Keratinocyte (primary cell): ENCODE measurements around the gene KAT8. TPM values are rescaled to one million over a fixed set of nuclear protein-coding genes. Genes with fewer than 3 reads are reported as not detected.
"Not testable (repeated sequence)": the region's sequence is repeated elsewhere in the genome, so short reads cannot be mapped to it uniquely, and the experiment has no call there.

Source experiments
- DNase-seq: peaks from one replicate; pipeline ENCODE4 v3.0.0-alpha.2; 2011; ENCODE audit warnings: low read depth, missing footprints, low spot score
- FAIRE-seq: peaks from 2 replicates; lab custom pipeline; 2011; peaks lifted over from hg19 to GRCh38; lab: Jason Lieb, UNC
- H2AFZ ChIP-seq: 2 replicates; pipeline ENCODE4 v1.6.0; 2012; ENCODE audit warnings: low read length, control low read depth, inconsistent platforms; ENCODE audit not compliant: control insufficient read depth
- H3K27ac ChIP-seq: 2 replicates; pipeline ENCODE4 v1.5.1; 2011; ENCODE audit warnings: low read length; ENCODE audit not compliant: control insufficient read depth, insufficient read depth
- H3K27me3 ChIP-seq: 3 replicates; pipeline ENCODE4 v1.6.0; 2011; ENCODE audit warnings: low read length; ENCODE audit not compliant: control insufficient read depth, insufficient read depth; ENCODE audit errors: extremely low read depth
- H3K36me3 ChIP-seq, 2 experiments: 2 replicates in 1 of 2; 3 replicates in 1 of 2; pipeline ENCODE4 v1.5.1; 2011; ENCODE audit warnings: low read length in 2 of 2, mild to moderate bottlenecking in 1 of 2; ENCODE audit not compliant: control insufficient read depth in 2 of 2, insufficient read depth in 2 of 2; ENCODE audit errors: extremely low read depth in 1 of 2
- H3K4me1 ChIP-seq: 3 replicates; pipeline ENCODE4 v1.5.1; 2011; ENCODE audit warnings: low read length; ENCODE audit not compliant: control insufficient read depth, insufficient read depth; ENCODE audit errors: extremely low read depth
- H3K4me2 ChIP-seq: 3 replicates; pipeline ENCODE4 v1.6.0; 2011; ENCODE audit warnings: low read depth, low read length; ENCODE audit not compliant: control insufficient read depth, insufficient read depth; ENCODE audit errors: extremely low read depth
- H3K4me3 ChIP-seq, 3 experiments: fragments of 200-600 bp in 1 of 3; sonication (generic) in 1 of 3; 2 replicates in 2 of 3; 3 replicates in 1 of 3; pipeline ENCODE4 v1.5.1; 2011 to 2016; ENCODE audit warnings: low read length in 3 of 3, mild to moderate bottlenecking in 3 of 3, control low read depth in 2 of 3, inconsistent platforms in 1 of 3, low read depth in 1 of 3, mixed read lengths in 1 of 3, mixed run types in 1 of 3, moderate library complexity in 1 of 3; ENCODE audit not compliant: control insufficient read depth in 2 of 3, insufficient read depth in 2 of 3; ENCODE audit errors: extremely low read depth in 1 of 3
- H3K79me2 ChIP-seq: 2 replicates; pipeline ENCODE4 v1.6.0; 2012; ENCODE audit warnings: low read length; ENCODE audit not compliant: control insufficient read depth, insufficient read depth
- H3K9ac ChIP-seq: 3 replicates; pipeline ENCODE4 v1.6.0; 2011; ENCODE audit warnings: low read length; ENCODE audit not compliant: control insufficient read depth, insufficient read depth; ENCODE audit errors: extremely low read depth
- H3K9me1 ChIP-seq: 3 replicates; pipeline ENCODE4 v1.6.0; 2011; ENCODE audit warnings: low read length; ENCODE audit not compliant: control insufficient read depth, insufficient read depth; ENCODE audit errors: extremely low read depth
- H3K9me3 ChIP-seq: 2 replicates; pipeline ENCODE4 v1.5.1; 2012; ENCODE audit warnings: low read depth, low read length; ENCODE audit not compliant: control insufficient read depth
- H4K20me1 ChIP-seq: 3 replicates; pipeline ENCODE4 v1.6.0; 2011; ENCODE audit warnings: low read length; ENCODE audit not compliant: control insufficient read depth, insufficient read depth; ENCODE audit errors: extremely low read depth
- EZH2 ChIP-seq: IDR thresholded peaks from one replicate; pipeline ENCODE4 v1.6.1; 2012; ENCODE audit warnings: inconsistent platforms, mild to moderate bottlenecking, low read length, moderate library complexity
- dilution Hi-C: fragments of 300-500 bp; cut with MboI; formaldehyde crosslinking; loops from one replicate; pipeline ENCODE4 v1.7.0; 2020; ENCODE audit warnings: low sequenced_read_pairs; ENCODE audit not compliant: extremely low pct_ligation_motif_present
- polyA plus RNA-seq, 5 experiments: library from polyadenylated mRNA; depleted of rRNA in 3 of 5; stranded (reverse) in 3 of 5; stranded (forward) in 1 of 5; unstranded in 1 of 5; fragments of >200 nt; gene quantifications; 1 replicate in 1 of 5; 2 replicates in 3 of 5; 3 replicates in 1 of 5; pipeline versions ENCODE4 v1.2.1 to v1.2.3, GENCODE V29; 2011 to 2012; ENCODE audit warnings: missing spikeins in 2 of 5, low read depth in 1 of 5, low replicate concordance in 1 of 5
- TF ChIP-seq, protein P1 (sequence below), 3 experiments: IDR thresholded peaks in 1 of 3; conservative IDR thresholded peaks in 1 of 3; optimal IDR thresholded peaks in 1 of 3; 2 replicates in 2 of 3; 3 replicates in 1 of 3; pipeline versions ENCODE3 to v1.5.1; 2011; ENCODE audit warnings: low read length in 3 of 3, mild to moderate bottlenecking in 3 of 3, moderate library complexity in 2 of 3, control low read depth in 1 of 3, inconsistent platforms in 1 of 3; ENCODE audit not compliant: insufficient read depth in 2 of 3; ENCODE audit errors: extremely low read depth in 1 of 3

KAT8 gene
- polyA plus RNA-seq, 1 donor (not counting 4 experiments of a cell fraction or from before 2014, with no cell fraction given) = 26.4 TPM

DNA sequence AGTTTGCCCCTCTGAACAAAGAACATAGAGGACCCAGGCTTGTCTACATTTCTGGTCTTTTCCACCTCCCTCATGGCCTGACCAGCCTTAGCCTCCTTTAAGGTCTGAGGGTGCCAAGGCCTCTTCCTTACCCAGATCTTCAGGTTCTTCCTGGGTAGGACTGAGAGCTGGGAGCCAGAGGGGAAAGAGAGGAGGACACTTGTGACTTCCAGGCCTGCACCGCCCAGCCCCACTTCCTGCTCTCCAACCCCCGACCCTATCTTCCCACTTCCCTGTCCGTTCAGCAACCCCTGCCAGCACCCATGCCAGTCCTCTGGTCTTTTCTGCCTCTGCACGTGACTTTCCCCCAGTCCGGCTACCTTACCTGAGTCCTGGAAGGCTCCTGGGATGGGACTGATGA lies 31.9 kb downstream of the KAT8 start:
- no peak overlapping the region for H3K4me2 ChIP-seq
- dilution Hi-C loops = no loop called here
- DNase-seq = no peak

DNA sequence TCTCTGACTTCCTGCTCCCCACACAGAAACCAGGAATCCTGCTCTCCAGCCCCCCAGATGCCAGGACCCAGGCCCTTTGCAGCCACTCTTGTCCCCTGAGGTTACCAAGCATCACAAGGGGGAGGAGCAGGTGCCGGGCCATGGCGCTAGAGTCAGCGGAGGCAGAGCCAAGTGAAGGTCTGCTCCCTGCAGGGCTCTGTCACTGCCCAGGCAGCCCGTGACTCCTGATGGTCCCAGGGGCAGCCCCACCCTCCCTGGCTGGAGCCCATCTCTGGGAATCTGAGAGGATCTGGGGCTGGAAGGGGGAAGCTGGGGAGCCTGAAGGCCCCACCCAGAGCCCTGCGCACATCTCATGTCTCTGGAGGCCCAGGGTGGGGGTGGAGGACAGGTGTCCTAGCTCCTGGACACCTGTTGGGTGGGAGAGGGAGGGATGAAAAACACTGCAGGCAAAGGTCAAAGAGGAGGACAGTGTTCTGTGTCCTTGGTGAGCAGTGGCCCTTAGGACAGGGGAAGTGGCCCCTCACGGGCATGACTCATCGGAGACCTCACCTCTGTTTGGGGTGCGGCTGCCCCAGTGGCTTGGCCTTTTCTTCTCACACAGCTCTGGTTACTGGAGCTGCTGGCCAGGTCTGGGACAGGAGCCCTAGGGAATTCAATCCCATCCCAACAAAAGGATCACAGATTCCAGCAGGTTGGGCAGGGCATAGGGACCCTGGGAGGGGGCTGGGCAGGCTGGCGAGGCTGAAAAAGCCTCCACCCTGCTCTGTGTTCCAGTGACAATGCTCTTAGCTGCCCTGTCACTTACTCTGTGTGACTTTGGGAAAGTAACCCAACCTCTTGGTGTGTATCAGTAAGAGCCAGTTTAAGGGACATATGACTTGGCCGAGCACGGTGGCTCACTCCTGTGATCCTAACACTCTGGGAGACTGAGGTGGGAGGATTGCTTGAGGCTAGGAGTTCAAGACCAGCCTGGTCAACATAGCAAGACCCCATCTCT lies 32.7 kb downstream of the KAT8 start, which contains the start of gene PRSS36:
TSS of gene PRSS36 (minus strand) at position 173 of the 997 bp plus-strand sequence. CDS start at position 142, 31 bp downstream.
- no peak within 1 kb of the TSS for H3K9ac ChIP-seq
- no peaks in the 10 kb centered on the region for H3K9me1 ChIP-seq
- no peak within 1 kb of the TSS for H2AFZ ChIP-seq
- no peak within 1 kb of the TSS for H3K4me3 ChIP-seq
- no peaks in the 10 kb centered on the region for H4K20me1 ChIP-seq
- H3K9me3 ChIP-seq = no peaks in the 10 kb centered on the region
- FAIRE-seq = no peak
- no peaks in the 10 kb centered on the region for H3K36me3 ChIP-seq
- dilution Hi-C loops = no loop called here
- DNase-seq = no peak
- H3K27me3 ChIP-seq = no peaks in the 10 kb centered on the region
- peaks cover 7% of the 10 kb centered on the region for H3K4me1 ChIP-seq
- no peak within 1 kb of the TSS for H3K4me2 ChIP-seq
- H3K27ac ChIP-seq = no peak within 1 kb of the TSS
- no peaks in the 10 kb centered on the region for H3K79me2 ChIP-seq
- TF ChIP-seq, protein P1, sequence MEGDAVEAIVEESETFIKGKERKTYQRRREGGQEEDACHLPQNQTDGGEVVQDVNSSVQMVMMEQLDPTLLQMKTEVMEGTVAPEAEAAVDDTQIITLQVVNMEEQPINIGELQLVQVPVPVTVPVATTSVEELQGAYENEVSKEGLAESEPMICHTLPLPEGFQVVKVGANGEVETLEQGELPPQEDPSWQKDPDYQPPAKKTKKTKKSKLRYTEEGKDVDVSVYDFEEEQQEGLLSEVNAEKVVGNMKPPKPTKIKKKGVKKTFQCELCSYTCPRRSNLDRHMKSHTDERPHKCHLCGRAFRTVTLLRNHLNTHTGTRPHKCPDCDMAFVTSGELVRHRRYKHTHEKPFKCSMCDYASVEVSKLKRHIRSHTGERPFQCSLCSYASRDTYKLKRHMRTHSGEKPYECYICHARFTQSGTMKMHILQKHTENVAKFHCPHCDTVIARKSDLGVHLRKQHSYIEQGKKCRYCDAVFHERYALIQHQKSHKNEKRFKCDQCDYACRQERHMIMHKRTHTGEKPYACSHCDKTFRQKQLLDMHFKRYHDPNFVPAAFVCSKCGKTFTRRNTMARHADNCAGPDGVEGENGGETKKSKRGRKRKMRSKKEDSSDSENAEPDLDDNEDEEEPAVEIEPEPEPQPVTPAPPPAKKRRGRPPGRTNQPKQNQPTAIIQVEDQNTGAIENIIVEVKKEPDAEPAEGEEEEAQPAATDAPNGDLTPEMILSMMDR (optimal IDR thresholded peaks at IDR 0.05 in 1 of 3, IDR thresholded peaks at IDR 0.05 in 1 of 3, conservative IDR thresholded peaks at IDR 0.05 in 1 of 3; ENCODE audit: extremely low read depth in 1 of 3, insufficient read depth in 2 of 3, low read length in 3 of 3) = no peak
- TF ChIP-seq EZH2 = no peak

More for the DNA sequence above, 31.9 kb downstream of the KAT8 start:
- no peak overlapping the region for H2AFZ ChIP-seq
- no peak for FAIRE-seq
- H3K27me3 ChIP-seq = no peaks in the 10 kb centered on the region
- H3K36me3 ChIP-seq = no peaks in the 10 kb centered on the region
- no peaks in the 10 kb centered on the region for H4K20me1 ChIP-seq
- no peak overlapping the region for H3K27ac ChIP-seq
- peaks cover 7% of the 10 kb centered on the region for H3K4me1 ChIP-seq
- no peaks in the 10 kb centered on the region for H3K9me1 ChIP-seq
- no peak overlapping the region for H3K9ac ChIP-seq
- no peak overlapping the region for H3K4me3 ChIP-seq
- H3K79me2 ChIP-seq = no peaks in the 10 kb centered on the region
- no peak for TF ChIP-seq EZH2
- TF ChIP-seq, protein P1 (optimal IDR thresholded peaks at IDR 0.05 in 1 of 3, IDR thresholded peaks at IDR 0.05 in 1 of 3, conservative IDR thresholded peaks at IDR 0.05 in 1 of 3; ENCODE audit: extremely low read depth in 1 of 3, insufficient read depth in 2 of 3, low read length in 3 of 3) = no peak
- no peaks in the 10 kb centered on the region for H3K9me3 ChIP-seq

DNA sequence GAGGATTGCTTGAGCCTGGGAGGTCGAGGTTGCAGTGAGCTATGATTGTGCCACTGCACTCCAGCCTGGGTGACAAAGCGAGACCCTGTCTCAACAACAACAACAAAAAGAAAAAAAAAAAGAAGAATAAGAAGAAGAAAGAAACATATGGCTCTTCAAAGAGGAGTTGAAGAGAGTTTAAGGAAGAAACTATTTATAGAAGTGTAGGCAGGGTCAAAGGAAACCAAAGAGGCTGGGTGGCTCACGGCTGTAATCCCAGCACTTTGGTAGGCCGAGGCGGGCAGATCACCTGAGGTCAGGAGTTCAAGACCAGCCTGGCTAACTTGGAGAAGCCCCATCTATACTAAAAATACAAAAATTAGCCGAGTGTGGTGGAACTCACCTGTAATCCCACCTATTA lies 33.5 kb downstream of the KAT8 start:
- DNase-seq, H3K27ac ChIP-seq, H3K9ac ChIP-seq, FAIRE-seq, H3K27me3 ChIP-seq, H3K36me3 ChIP-seq, H3K9me1 ChIP-seq, H4K20me1 ChIP-seq, H3K4me3 ChIP-seq, dilution Hi-C loops, H3K4me2 ChIP-seq, H2AFZ ChIP-seq, H3K9me3 ChIP-seq, H3K79me2 ChIP-seq, H3K4me1 ChIP-seq: not testable (repeated sequence)
